Cardiac muscle cell (in vitro differentiated cells and primary cell): Measurements from ENCODE around the gene HEATR3. TPM values are rescaled to one million over a fixed set of nuclear protein-coding genes. Genes with fewer than 3 reads are reported as not detected.

Experiments used
- DNase-seq, 2 donors: peaks; one replicate each; pipeline versions ENCODE4 v3.0.0 to v3.0.0-alpha.2; 2010 to 2017; ENCODE audit warnings: low read depth in 1 of 2, low spot score in 1 of 2
- H3K27ac ChIP-seq: fragments of 200-600 bp; sonication (generic); 2 replicates; pipeline ENCODE4 v1.5.1; 2016
- H3K27me3 ChIP-seq: fragments of 200-600 bp; sonication (generic); 2 replicates; pipeline ENCODE4 v1.6.0; 2016; ENCODE audit warnings: control low read depth
- H3K36me3 ChIP-seq: fragments of 200-600 bp; sonication (generic); 2 replicates; pipeline ENCODE4 v1.5.1; 2016; ENCODE audit warnings: control low read depth
- H3K4me1 ChIP-seq: fragments of 200-600 bp; sonication (generic); 2 replicates; pipeline ENCODE4 v1.8.1; 2017; ENCODE audit warnings: low read depth, mild to moderate bottlenecking, mixed run types
- H3K4me3 ChIP-seq: fragments of 200-600 bp; sonication (generic); 2 replicates; pipeline ENCODE4 v1.5.1; 2016; ENCODE audit warnings: mild to moderate bottlenecking
- H3K9me3 ChIP-seq: fragments of 200-600 bp; sonication (generic); 2 replicates; pipeline ENCODE4 v1.5.1; 2017; ENCODE audit warnings: low read depth, mild to moderate bottlenecking, control low read depth
- CTCF ChIP-seq: IDR thresholded peaks from 2 replicates; pipeline ENCODE4 v1.5.1; 2012; ENCODE audit warnings: low read depth, mild to moderate bottlenecking, low read length
- polyA plus RNA-seq: library from polyadenylated mRNA; unstranded; fragments of >200 nt; fragmentation: Nextera tagmentation; extraction: Ambion mirVana; gene quantifications from 2 replicates; pipeline ENCODE4 v1.2.1, GENCODE V29; 2016
- total RNA-seq: library from RNA; depleted of rRNA; stranded (reverse); fragments of >200 nt; gene quantifications from 2 replicates; pipeline ENCODE4 v1.2.3, GENCODE V29; 2016

The HEATR3 gene
- total and polyA plus RNA-seq, 2 experiments from 2014 or later: 10.7 to 23.9 TPM

- H3K36me3 ChIP-seq: no peaks in the 10 kb centered on the region
- no peak for TF ChIP-seq CTCF
- no peaks in the 10 kb centered on the region for H3K9me3 ChIP-seq
- no peaks in the 10 kb centered on the region for H3K27me3 ChIP-seq
- DNase-seq: no peak
- H3K4me1 ChIP-seq: peaks cover 14% of the 10 kb centered on the region
- H3K27ac ChIP-seq: no peak overlapping the region
- no peak overlapping the region for H3K4me3 ChIP-seq
Observed at GRCh38 chr16:50151322-50151721, 85.6 kb downstream of the HEATR3 start.

- no peaks in the 10 kb centered on the region for H3K9me3 ChIP-seq
- no peaks in the 10 kb centered on the region for H3K36me3 ChIP-seq
- peaks cover 12% of the 10 kb centered on the region for H3K4me1 ChIP-seq
- no peaks in the 10 kb centered on the region for H3K27me3 ChIP-seq
- H3K27ac ChIP-seq: no peak overlapping the region
- no peak for DNase-seq
- TF ChIP-seq CTCF: no peak
- H3K4me3 ChIP-seq: no peak overlapping the region
Observed at GRCh38 chr16:50151756-50152155, 86.0 kb downstream of the HEATR3 start.

- peak; percentile 34 to 43 for DNase-seq
- H3K27ac ChIP-seq: peak overlapping the region; percentile 96
- H3K36me3 ChIP-seq: no peaks in the 10 kb centered on the region
- no peaks in the 10 kb centered on the region for H3K9me3 ChIP-seq
- TF ChIP-seq CTCF: peak; percentile 2
- H3K4me3 ChIP-seq: peak overlapping the region; percentile 82
- H3K4me1 ChIP-seq: peaks cover 9% of the 10 kb centered on the region
- H3K27me3 ChIP-seq: no peaks in the 10 kb centered on the region
Observed at GRCh38 chr16:50152351-50152806, 86.6 kb downstream of the HEATR3 start.

- Histone ChIP-seq H3K4me1 (peaks cover 9% of the 10 kb centered on the region), H3K4me3 (peak within 1 kb of the TSS; percentile 82), H3K36me3 (no peaks in the 10 kb centered on the region), H3K27ac (peak within 1 kb of the TSS; percentile 96), H3K27me3 (no peaks in the 10 kb centered on the region), H3K9me3 (no peaks in the 10 kb centered on the region)
- no peak for TF ChIP-seq CTCF
- DNase-seq: peak; percentile 89 to 92
Observed at GRCh38 chr16:50152807-50153595, 87.2 kb downstream of the HEATR3 start, which contains the start of gene TENT4B. TENT4B (plus strand) TSS chr16:50153306; CDS start chr16:50153622, 316 bp downstream.

GRCh38 chr16:50153596-50154419 is 88.0 kb downstream of the HEATR3 start:
- Histone ChIP-seq H3K9me3 (no peaks in the 10 kb centered on the region), H3K27me3 (no peaks in the 10 kb centered on the region), H3K4me1 (peaks cover 9% of the 10 kb centered on the region), H3K36me3 (no peaks in the 10 kb centered on the region), H3K27ac (peak overlapping the region; percentile 81), H3K4me3 (peak overlapping the region; percentile 82)
- no peak for TF ChIP-seq CTCF
- DNase-seq: peak; percentile 26 to 37
